ENCODE measurements around the gene ACKR2.

ACKR2 gene

DNA sequence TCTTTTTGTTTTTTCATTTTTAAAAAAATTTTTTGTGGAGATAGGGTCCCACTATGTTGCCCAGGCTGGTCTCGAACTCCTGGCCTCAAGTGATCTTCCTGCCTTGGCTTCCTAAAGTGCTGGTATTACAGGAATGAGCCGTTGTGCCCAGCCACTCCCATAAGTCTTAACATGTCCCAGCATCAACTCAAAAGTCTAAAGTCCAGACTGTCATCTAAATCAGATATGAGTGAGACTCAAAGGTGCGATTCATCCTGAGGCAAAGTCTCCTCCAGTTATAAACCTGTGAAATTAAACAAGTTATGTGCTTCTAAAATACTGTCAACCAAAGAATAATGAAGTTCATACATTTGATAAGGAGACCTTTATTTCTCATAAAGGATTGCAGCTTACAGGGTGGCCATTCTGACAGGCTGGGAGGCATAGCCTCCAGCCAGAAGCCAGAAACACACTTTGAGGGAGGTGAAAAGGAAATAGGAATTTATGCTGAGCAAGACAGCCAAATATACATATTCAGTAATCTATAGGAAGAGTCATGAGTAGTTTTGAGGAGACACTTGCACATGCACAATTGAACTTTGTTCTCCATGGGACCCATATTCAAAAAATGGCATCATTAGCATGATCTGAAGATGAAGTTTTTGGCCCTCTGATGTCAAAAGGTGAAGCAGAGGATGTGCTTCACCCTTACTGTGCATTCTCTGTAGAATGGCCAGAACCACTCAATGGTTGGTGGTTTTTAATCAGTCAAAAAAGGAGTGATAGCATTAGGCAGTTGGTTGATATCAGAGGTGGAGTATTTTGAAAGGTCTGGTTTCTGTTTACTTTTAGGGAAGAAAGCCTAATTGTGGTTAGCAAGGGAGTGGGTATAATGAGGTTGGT is 85.7 kb downstream of the ACKR2 start:
- Histone ChIP-seq H3K4me1 (ENCODE audit: control insufficient read depth, insufficient read depth, low read length) (peaks cover 32% of the 10 kb centered on the region), H3K4me3 (ENCODE audit: low read depth, low read length) (no peak overlapping the region), H3K36me3 (ENCODE audit: control insufficient read depth, insufficient read depth, low read length) (no peaks in the 10 kb centered on the region)

DNA sequence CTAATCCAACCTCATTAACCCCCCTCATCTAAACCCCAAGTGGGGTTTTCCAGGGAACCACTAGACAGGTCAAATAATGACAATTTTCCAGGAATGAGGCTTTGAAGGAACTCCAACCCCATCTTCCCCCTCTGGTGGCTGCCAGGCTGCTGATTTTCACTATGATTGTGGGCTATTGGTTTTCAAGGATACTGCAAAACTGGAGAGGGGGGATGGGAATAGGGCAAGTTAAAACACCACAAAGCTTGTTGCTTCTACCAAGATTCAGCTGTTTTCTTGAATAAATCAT is 86.3 kb downstream of the ACKR2 start:
- Histone ChIP-seq H3K4me3 (ENCODE audit: low read depth, low read length) (no peak overlapping the region), H3K9ac (ENCODE audit: low read depth, low read length) (no peak overlapping the region), H3K9me3 (ENCODE audit: control insufficient read depth, insufficient read depth, low read length) (no peaks in the 10 kb centered on the region), H3K27ac (ENCODE audit: low read depth, low read length) (no peak overlapping the region), H3K36me3 (ENCODE audit: control insufficient read depth, insufficient read depth, low read length) (no peaks in the 10 kb centered on the region), H3K27me3 (ENCODE audit: control insufficient read depth, insufficient read depth, low read length) (no peaks in the 10 kb centered on the region), H3K4me1 (ENCODE audit: control insufficient read depth, insufficient read depth, low read length) (peaks cover 28% of the 10 kb centered on the region)

More for the DNA sequence above, 85.7 kb downstream of the ACKR2 start:
- Histone ChIP-seq H3K9me3 (ENCODE audit: control insufficient read depth, insufficient read depth, low read length) (no peaks in the 10 kb centered on the region), H3K27me3 (ENCODE audit: control insufficient read depth, insufficient read depth, low read length) (no peaks in the 10 kb centered on the region), H3K27ac (ENCODE audit: low read depth, low read length) (no peak overlapping the region), H3K9ac (ENCODE audit: low read depth, low read length) (no peak overlapping the region)

DNA sequence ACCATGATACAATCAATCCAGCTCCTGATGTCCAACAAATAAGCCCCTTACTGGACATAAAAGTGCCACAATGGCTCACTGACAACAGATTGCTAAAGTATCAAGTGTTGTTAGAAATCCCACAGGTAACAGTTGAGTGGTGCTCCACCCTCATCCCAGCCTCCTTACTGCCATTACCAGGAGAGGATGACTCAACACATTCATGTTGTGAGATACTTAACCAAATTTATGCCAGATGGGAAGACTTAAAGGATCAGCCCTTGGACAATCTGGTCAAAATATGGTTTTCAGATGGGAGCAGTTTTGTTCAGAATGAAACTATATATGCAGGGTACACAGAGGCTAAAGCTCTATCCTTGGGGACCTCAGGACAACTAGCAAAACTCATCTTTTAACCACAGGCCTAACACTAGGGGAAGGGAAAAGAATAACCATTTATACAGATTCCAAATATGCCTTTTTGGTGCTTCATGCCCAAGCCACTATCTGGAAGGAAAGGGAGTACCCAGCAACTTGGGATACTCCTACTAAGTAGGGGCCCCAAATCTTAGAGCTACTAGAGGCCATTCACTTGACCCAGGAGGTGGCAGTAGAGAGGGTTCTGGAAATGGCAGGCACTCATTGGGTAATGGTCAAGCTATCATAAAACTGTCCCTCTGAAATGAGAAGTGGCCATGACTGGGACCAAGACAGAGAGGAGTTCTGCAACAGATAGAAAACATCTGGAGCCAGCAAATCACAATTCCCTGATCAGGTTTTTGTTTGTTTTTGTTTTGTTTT is 89.8 kb downstream of the ACKR2 start:
- Histone ChIP-seq H3K9ac (ENCODE audit: low read depth, low read length) (no peak overlapping the region), H3K9me3 (ENCODE audit: control insufficient read depth, insufficient read depth, low read length) (no peaks in the 10 kb centered on the region), H3K4me3 (ENCODE audit: low read depth, low read length) (no peak overlapping the region), H3K36me3 (ENCODE audit: control insufficient read depth, insufficient read depth, low read length) (no peaks in the 10 kb centered on the region), H3K4me1 (ENCODE audit: control insufficient read depth, insufficient read depth, low read length) (peaks cover 12% of the 10 kb centered on the region; the same call in 1 of the 2 replicates), H3K27ac (ENCODE audit: low read depth, low read length) (no peak overlapping the region), H3K27me3 (ENCODE audit: control insufficient read depth, insufficient read depth, low read length) (no peaks in the 10 kb centered on the region)

DNA sequence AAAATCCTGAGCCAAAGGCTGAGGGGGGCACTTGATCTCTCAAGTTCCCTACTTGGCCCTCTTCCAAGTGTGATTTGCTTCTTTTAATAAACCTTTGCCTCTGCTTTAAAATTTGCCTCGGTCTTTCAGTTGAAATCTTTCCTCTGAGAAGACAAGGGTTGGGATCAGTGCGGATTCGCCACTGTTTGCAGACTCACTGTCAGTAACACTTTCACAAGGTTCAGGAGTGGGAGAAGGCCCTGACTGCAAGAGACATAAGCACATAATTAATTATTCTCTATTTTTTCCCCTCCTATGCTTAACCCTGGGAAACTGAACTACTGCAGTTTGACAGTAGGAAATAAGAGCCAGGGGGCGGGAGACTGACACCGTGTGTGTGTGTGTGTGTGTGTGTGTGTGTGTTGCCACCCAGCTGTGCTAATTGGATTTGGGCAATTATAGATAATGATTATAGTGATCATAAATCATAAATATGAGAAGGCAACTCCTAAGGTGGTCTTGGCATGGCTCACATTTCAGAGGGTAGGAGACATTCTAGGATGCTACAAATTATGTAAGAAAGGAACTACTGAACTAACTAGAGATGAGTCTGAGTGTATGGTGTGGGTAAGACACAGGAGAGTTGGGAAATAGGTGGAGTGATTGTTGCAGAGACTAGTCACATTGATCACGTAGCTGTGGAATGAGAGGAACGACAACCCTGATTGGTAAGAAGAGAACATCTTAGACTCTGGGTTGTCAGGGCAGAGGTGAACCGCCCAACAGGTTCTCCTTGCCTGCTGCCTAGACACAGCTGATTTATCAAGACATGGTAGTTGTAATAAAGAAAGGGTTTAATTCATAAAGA is 91.2 kb downstream of the ACKR2 start:
- H3K9ac ChIP-seq (ENCODE audit: low read depth, low read length): no peak overlapping the region
- 0 out of 2 replicates have a peak, but pooled peaks cover 6% of the 10 kb centered on the region for H3K4me1 ChIP-seq (ENCODE audit: control insufficient read depth, insufficient read depth, low read length)
- no peaks in the 10 kb centered on the region for H3K27me3 ChIP-seq (ENCODE audit: control insufficient read depth, insufficient read depth, low read length)
- H3K36me3 ChIP-seq (ENCODE audit: control insufficient read depth, insufficient read depth, low read length): no peaks in the 10 kb centered on the region
- no peaks in the 10 kb centered on the region; the same call in 1 of the 2 replicates for H3K9me3 ChIP-seq (ENCODE audit: control insufficient read depth, insufficient read depth, low read length)
- H3K27ac ChIP-seq (ENCODE audit: low read depth, low read length): no peak overlapping the region
- no peak overlapping the region for H3K4me3 ChIP-seq (ENCODE audit: low read depth, low read length)

DNA sequence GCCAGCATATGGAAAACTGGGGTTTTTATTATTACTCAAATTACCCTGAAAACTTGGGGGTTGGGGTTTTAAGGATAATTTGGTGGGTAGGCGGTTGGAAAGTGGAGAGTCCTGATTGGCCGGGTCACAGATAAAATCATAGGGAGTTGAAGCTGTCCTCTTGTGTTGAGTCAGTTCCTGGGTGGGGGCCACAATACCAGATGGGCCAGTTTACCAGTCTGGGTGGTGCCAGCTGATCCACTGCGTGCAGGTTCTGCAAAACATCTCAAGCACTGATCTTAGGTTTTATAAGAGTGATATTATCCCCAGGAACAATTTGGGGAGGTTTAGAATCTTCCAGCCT is 91.8 kb downstream of the ACKR2 start:
- Histone ChIP-seq H3K4me3 (ENCODE audit: low read depth, low read length) (no peak overlapping the region), H3K9me3 (ENCODE audit: control insufficient read depth, insufficient read depth, low read length) (no peaks in the 10 kb centered on the region; the same call in 1 of the 2 replicates), H3K4me1 (ENCODE audit: control insufficient read depth, insufficient read depth, low read length) (0 out of 2 replicates have a peak, but pooled peaks cover 1% of the 10 kb centered on the region), H3K36me3 (ENCODE audit: control insufficient read depth, insufficient read depth, low read length) (no peaks in the 10 kb centered on the region), H3K27ac (ENCODE audit: low read depth, low read length) (no peak overlapping the region), H3K9ac (ENCODE audit: low read depth, low read length) (no peak overlapping the region), H3K27me3 (ENCODE audit: control insufficient read depth, insufficient read depth, low read length) (no peaks in the 10 kb centered on the region)

DNA sequence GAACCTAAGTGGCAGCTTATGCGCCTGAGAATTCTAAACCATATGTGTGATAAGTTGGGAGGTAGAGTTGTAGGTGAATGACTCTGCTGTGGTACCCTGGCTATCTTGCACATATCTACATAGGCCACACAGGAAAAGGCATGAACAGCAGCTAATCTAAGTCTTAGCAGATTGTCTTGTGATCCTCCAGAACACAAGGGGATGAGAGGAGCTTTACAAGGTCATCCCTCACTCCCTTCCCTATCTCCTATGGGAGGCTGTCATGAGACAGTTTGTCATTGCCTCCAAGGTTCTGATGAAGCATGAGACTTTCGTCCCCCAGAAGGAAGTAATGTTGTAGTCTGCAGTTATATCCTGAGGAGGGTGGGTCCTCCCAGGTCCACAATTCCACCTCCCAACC is 93.0 kb downstream of the ACKR2 start:
- H3K4me1 ChIP-seq (ENCODE audit: control insufficient read depth, insufficient read depth, low read length): no peaks in the 10 kb centered on the region
- no peaks in the 10 kb centered on the region; the same call in 1 of the 2 replicates for H3K9me3 ChIP-seq (ENCODE audit: control insufficient read depth, insufficient read depth, low read length)
- H3K4me3 ChIP-seq (ENCODE audit: low read depth, low read length): no peak overlapping the region
- no peak overlapping the region for H3K9ac ChIP-seq (ENCODE audit: low read depth, low read length)
- H3K27me3 ChIP-seq (ENCODE audit: control insufficient read depth, insufficient read depth, low read length): no peaks in the 10 kb centered on the region
- H3K36me3 ChIP-seq (ENCODE audit: control insufficient read depth, insufficient read depth, low read length): no peaks in the 10 kb centered on the region
- no peak overlapping the region for H3K27ac ChIP-seq (ENCODE audit: low read depth, low read length)

DNA sequence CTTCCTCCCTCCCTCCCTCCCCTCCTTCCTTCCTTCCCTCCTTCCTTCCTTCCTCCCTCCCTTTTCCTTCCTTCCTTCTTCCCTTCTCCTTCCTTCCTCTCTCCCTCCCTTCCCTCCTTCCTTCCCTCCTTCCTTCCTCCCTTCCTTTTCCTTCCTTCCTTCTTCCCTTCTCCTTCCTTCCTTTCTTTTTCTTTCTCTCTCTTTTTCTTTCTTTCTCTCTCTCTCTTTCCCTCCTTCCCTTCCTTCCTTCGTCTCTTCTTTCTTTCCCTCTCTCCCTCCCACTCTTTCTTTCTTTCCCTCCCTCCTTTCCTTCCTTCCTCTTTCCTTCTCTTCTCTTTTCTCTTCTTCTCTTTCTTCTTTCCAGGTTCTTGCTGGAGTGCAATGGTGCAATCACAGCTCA is 94.8 kb downstream of the ACKR2 start:
- no peaks in the 10 kb centered on the region; the same call in 1 of the 2 replicates for H3K9me3 ChIP-seq (ENCODE audit: control insufficient read depth, insufficient read depth, low read length)
- no peaks in the 10 kb centered on the region for H3K27me3 ChIP-seq (ENCODE audit: control insufficient read depth, insufficient read depth, low read length)
- no peak overlapping the region for H3K27ac ChIP-seq (ENCODE audit: low read depth, low read length)
- no peak overlapping the region for H3K9ac ChIP-seq (ENCODE audit: low read depth, low read length)
- no peaks in the 10 kb centered on the region for H3K4me1 ChIP-seq (ENCODE audit: control insufficient read depth, insufficient read depth, low read length)
- H3K4me3 ChIP-seq (ENCODE audit: low read depth, low read length): no peak overlapping the region
- no peaks in the 10 kb centered on the region for H3K36me3 ChIP-seq (ENCODE audit: control insufficient read depth, insufficient read depth, low read length)

DNA sequence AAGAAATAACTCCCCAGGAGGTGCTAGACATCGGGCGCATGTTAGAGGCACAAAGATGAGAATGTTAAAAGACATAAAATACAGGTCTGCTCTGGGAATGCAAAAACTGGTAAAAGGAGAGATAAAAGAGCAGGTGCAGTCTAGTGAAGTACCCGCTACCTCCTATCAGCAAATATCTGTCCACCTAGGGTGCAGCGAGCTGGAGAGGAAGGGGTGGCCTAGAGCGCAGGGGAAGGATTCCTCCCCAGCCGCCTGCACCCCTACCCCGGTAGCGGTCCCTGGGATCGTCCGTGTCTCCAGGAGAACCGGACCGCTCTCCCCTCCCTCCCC is 96.5 kb downstream of the ACKR2 start:
- no peaks in the 10 kb centered on the region for H3K27me3 ChIP-seq (ENCODE audit: control insufficient read depth, insufficient read depth, low read length)
- H3K4me1 ChIP-seq (ENCODE audit: control insufficient read depth, insufficient read depth, low read length): no peaks in the 10 kb centered on the region
- H3K9me3 ChIP-seq (ENCODE audit: control insufficient read depth, insufficient read depth, low read length): no peaks in the 10 kb centered on the region; the same call in none of the 2 replicates
- no peaks in the 10 kb centered on the region for H3K36me3 ChIP-seq (ENCODE audit: control insufficient read depth, insufficient read depth, low read length)
- H3K4me3 ChIP-seq (ENCODE audit: low read depth, low read length): no peak overlapping the region
- H3K9ac ChIP-seq (ENCODE audit: low read depth, low read length): no peak overlapping the region
- no peak overlapping the region for H3K27ac ChIP-seq (ENCODE audit: low read depth, low read length)

DNA sequence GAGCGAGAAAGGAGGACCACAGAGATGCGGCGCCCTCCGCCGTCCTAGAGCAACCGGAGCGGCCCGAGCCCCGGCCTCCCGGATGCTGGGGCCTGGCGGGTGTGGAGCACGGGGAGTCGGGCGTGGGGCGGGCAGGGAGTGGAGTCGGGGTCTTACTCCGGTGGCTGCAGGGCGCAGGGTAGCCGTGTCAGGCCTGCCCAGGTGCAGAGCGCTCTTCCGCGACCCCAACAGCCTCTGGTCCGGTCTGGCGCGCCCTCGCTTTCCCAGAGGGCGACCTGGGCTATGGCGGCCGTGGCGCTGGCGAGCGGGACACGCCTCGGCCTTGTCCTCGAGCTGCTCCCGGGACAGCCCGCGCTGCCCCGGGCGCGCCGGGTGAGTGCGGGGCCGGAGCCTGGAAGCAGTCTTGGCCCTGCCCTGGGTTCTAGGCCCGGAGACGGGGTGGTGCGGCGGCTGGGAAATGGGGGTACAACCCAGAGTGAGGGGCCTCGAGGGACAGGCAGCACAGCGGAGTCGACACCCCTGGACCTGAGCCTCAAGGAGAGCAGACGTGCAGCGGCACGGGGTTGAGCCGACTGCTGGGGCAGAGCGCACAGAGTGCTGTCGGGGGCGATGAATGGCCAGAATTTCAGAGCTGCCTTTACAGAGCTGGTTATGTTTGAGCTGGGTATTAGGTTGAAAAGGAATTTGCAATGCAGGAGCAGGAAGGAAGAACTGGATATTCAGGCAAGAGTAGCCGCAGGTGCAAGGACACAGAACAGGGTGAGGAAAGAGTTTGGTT is 97.0 kb downstream of the ACKR2 start, which contains the start of gene ZNF662:
ZNF662 (plus strand) TSS at position 73 of the 778 bp plus-strand sequence. CDS start 1,973 bp downstream, outside the sequence.
- H3K36me3 ChIP-seq (ENCODE audit: control insufficient read depth, insufficient read depth, low read length): no peaks in the 10 kb centered on the region
- H3K4me3 ChIP-seq (ENCODE audit: low read depth, low read length): no peak within 1 kb of the TSS
- no peaks in the 10 kb centered on the region; the same call in none of the 2 replicates for H3K9me3 ChIP-seq (ENCODE audit: control insufficient read depth, insufficient read depth, low read length)

DNA sequence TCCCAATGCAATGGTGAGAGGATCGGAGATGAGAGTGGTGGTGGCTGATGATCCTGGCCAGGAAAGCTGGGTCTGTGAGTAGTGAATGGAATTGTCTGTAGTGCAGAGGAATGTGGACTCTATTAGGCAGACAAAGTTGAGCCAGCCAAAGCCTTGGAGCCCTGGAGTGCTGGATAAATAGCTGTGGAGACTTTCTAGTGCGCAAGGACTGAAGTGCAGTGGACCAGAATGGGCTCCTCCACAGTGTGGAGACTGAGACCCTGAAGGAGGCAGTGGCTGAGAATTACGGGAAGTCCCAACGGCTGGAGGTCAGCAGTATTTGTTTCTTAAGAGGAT is 97.6 kb downstream of the ACKR2 start:
- Histone ChIP-seq H3K4me3 (ENCODE audit: low read depth, low read length) (no peak overlapping the region), H3K27ac (ENCODE audit: low read depth, low read length) (no peak overlapping the region), H3K9ac (ENCODE audit: low read depth, low read length) (no peak overlapping the region), H3K4me1 (ENCODE audit: control insufficient read depth, insufficient read depth, low read length) (no peaks in the 10 kb centered on the region), H3K9me3 (ENCODE audit: control insufficient read depth, insufficient read depth, low read length) (no peaks in the 10 kb centered on the region; the same call in none of the 2 replicates), H3K27me3 (ENCODE audit: control insufficient read depth, insufficient read depth, low read length) (no peaks in the 10 kb centered on the region), H3K36me3 (ENCODE audit: control insufficient read depth, insufficient read depth, low read length) (no peaks in the 10 kb centered on the region)

More for the DNA sequence above, 97.0 kb downstream of the ACKR2 start, which contains the start of gene ZNF662:
- Histone ChIP-seq H3K27me3 (ENCODE audit: control insufficient read depth, insufficient read depth, low read length) (no peaks in the 10 kb centered on the region), H3K27ac (ENCODE audit: low read depth, low read length) (no peak within 1 kb of the TSS), H3K9ac (ENCODE audit: low read depth, low read length) (no peak within 1 kb of the TSS), H3K4me1 (ENCODE audit: control insufficient read depth, insufficient read depth, low read length) (no peaks in the 10 kb centered on the region)
